HEK293T (cell line): Measurements from ENCODE around the gene ATIC.

ENCODE experiments used
- FOXA1 ChIP-seq: fragments of 450-650 bp; IDR thresholded peaks from 2 replicates; pipeline ENCODE4 v1.6.1; 2016; ENCODE audit warnings: mild to moderate bottlenecking
- FOXK2 ChIP-seq: fragments of 450-650 bp; IDR thresholded peaks from 2 replicates; pipeline ENCODE4 v1.6.1; 2016; ENCODE audit warnings: mild to moderate bottlenecking
- HDGF ChIP-seq: fragments of 450-650 bp; IDR thresholded peaks from 2 replicates; pipeline ENCODE4 v1.6.1; 2017; ENCODE audit warnings: antibody characterized with exemption, borderline replicate concordance
- SUZ12 ChIP-seq: fragments of 450-650 bp; IDR thresholded peaks from 2 replicates; pipeline ENCODE4 v1.6.1; 2016; ENCODE audit warnings: mild to moderate bottlenecking
- TARDBP ChIP-seq: fragments of 450-650 bp; IDR thresholded peaks from 2 replicates; pipeline ENCODE4 v1.6.1; 2016
- ZNF384 ChIP-seq: fragments of 450-650 bp; IDR thresholded peaks from 2 replicates; pipeline ENCODE4 v1.6.1; 2016

- TF ChIP-seq HDGF, result no peak
- TF ChIP-seq FOXK2, result no peak
- no peak for TF ChIP-seq SUZ12
- no peak for TF ChIP-seq FOXA1
- TF ChIP-seq ZNF384, result no peak
- no peak for TF ChIP-seq TARDBP
Measured at GRCh38 chr2:215379948-215380347, 68.1 kb downstream of the ATIC start.
